Panc1 (cell line): ENCODE results near the gene ISYNA1. TPM values are rescaled to one million over a fixed set of nuclear protein-coding genes. Genes with fewer than 3 reads are reported as not detected.

Experiments used
- ATAC-seq: fragments of 200-7000 bp; cut with Tn5 transposase; 2 replicates; pipeline ENCODE4 v1.9.1; 2020; ENCODE audit warnings: mild to moderate bottlenecking, moderate library complexity
- BruUV-seq: library from RNA; stranded (reverse); fragments of 400-500 nt; replicated peaks from 2 replicates; lab custom pipeline; 2021; lab: Mats Ljungman, UMichigan
- CTCF ChIA-PET: fragments of 300-600 bp; sonication (Branson Sonifier 250); formaldehyde crosslinking; loops from one replicate; lab custom pipeline; 2022; ENCODE audit warnings: antibody characterized with exemption; lab: Charles Lee
- POLR2A ChIA-PET: fragments of 300-600 bp; sonication (Branson Sonifier 250); formaldehyde crosslinking; loops from one replicate; lab custom pipeline; 2022; ENCODE audit warnings: antibody characterized with exemption; lab: Charles Lee
- DNase-seq: peaks from one replicate; pipeline ENCODE4 v3.0.0-alpha.2; 2010; ENCODE audit warnings: low read depth, low spot score
- H3K27ac ChIP-seq: 2 replicates; pipeline ENCODE4 v1.5.1; 2011; ENCODE audit warnings: mild to moderate bottlenecking, low read length, inconsistent platforms
- H3K27me3 ChIP-seq: fragments of 200-500 bp; sonication (Bioruptor generic); 2 replicates; pipeline ENCODE4 v1.6.0; 2014; ENCODE audit warnings: low read length, inconsistent platforms; ENCODE audit not compliant: control insufficient read depth, insufficient read depth
- H3K36me3 ChIP-seq: fragments of 200-500 bp; sonication (Bioruptor generic); 2 replicates; pipeline ENCODE4 v1.5.1; 2014; ENCODE audit warnings: inconsistent platforms, mild to moderate bottlenecking, low read length, moderate library complexity; ENCODE audit not compliant: control insufficient read depth, insufficient read depth
- H3K4me1 ChIP-seq: 2 replicates; pipeline ENCODE4 v1.5.1; 2011; ENCODE audit warnings: inconsistent platforms, mild to moderate bottlenecking, low read length, moderate library complexity; ENCODE audit not compliant: control insufficient read depth, insufficient read depth
- H3K4me3 ChIP-seq, 2 experiments: 2 replicates each; pipeline ENCODE4 v1.5.1; 2011 to 2012; ENCODE audit warnings: low read depth in 2 of 2, low read length in 2 of 2, mild to moderate bottlenecking in 2 of 2, inconsistent platforms in 1 of 2, moderate library complexity in 1 of 2
- H3K9me3 ChIP-seq: fragments of 200-500 bp; sonication (Bioruptor generic); 2 replicates; pipeline ENCODE4 v1.5.1; 2014; ENCODE audit warnings: low read depth, mild to moderate bottlenecking, inconsistent platforms, low read length, moderate library complexity; ENCODE audit not compliant: control insufficient read depth, insufficient read depth
- CTCF ChIP-seq: fragments of 450-650 bp; IDR thresholded peaks from 2 replicates; pipeline ENCODE4 v1.5.1; 2017; ENCODE audit warnings: mild to moderate bottlenecking
- POLR2AphosphoS5 ChIP-seq: IDR thresholded peaks from 2 replicates; pipeline ENCODE4 v1.6.1; 2012; ENCODE audit warnings: mild to moderate bottlenecking, low read depth, low read length, moderate library complexity
- REST ChIP-seq, 2 experiments: IDR thresholded peaks; 2 replicates each; pipeline ENCODE4 v1.6.1; 2011 to 2012; ENCODE audit warnings: low read depth in 2 of 2, control low read depth in 1 of 2, low read length in 1 of 2, mild to moderate bottlenecking in 1 of 2, moderate library complexity in 1 of 2; ENCODE audit not compliant: insufficient read depth in 1 of 2
- SIN3A ChIP-seq: IDR thresholded peaks from 2 replicates; pipeline ENCODE4 v1.6.1; 2012; ENCODE audit warnings: low read depth, mild to moderate bottlenecking, low read length, moderate library complexity, borderline replicate concordance; ENCODE audit not compliant: insufficient read depth
- TCF7L2 ChIP-seq: IDR thresholded peaks from 2 replicates; pipeline ENCODE4 v1.6.1; 2011; ENCODE audit warnings: mild to moderate bottlenecking, low read depth, low read length, inconsistent platforms
- in situ Hi-C: cut with HindIII; loops from 2 replicates; pipeline ENCODE4 v1.10.0; 2016; ENCODE audit warnings: low sequenced_read_pairs, low pct_unique_long_range_greater_than_20kb
- intact Hi-C: fragments of 100-400 bp; cut with micrococcal nuclease; formaldehyde crosslinking; loops from one replicate; pipeline ENCODE4 v1.10.0; 2022; ENCODE audit not compliant: unreplicated experiment
- total RNA-seq: library from RNA; stranded (reverse); gene quantifications from one replicate; pipeline ENCODE4 v1.2.1, GENCODE V29; 2021; ENCODE audit not compliant: unreplicated experiment

Gene ISYNA1
- total RNA-seq, 1 experiment from 2014 or later = 351 TPM

- in situ Hi-C loops = no loop called here
- BruUV-seq = TSS peak; percentile 58
- ChIA-PET CTCF (no interaction called here), POLR2A (interaction anchor here (0.5 to 0.6 kb wide), 2 partner anchors 35 to 114 kb away, joined by 3 read pairs; no protein-coding TSS in a partner anchor)
- Histone ChIP-seq H3K27ac (no peak overlapping the region), H3K27me3 (no peaks in the 10 kb centered on the region), H3K9me3 (no peaks in the 10 kb centered on the region), H3K4me3 (no peak overlapping the region), H3K4me1 (peaks cover 20% of the 10 kb centered on the region), H3K36me3 (no peaks in the 10 kb centered on the region)
- DNase-seq (no peak), ATAC-seq (no peak)
- TF ChIP-seq SIN3A = no peak
- TF ChIP-seq TCF7L2 = no peak
- TF ChIP-seq REST (IDR thresholded peaks at IDR 0.05; ENCODE audit: insufficient read depth in 1 of 2, low read depth in 2 of 2, low read length in 1 of 2) = no peak
- TF ChIP-seq POLR2AphosphoS5 = no peak
- TF ChIP-seq CTCF = no peak
- intact Hi-C loops = no loop called here
Observed at GRCh38 chr19:18481505-18482222, 43.7 kb upstream of the ISYNA1 start.

GRCh38 chr19:18480006-18480691 lies 42.2 kb upstream of the ISYNA1 start:
- no peak for TF ChIP-seq SIN3A
- H3K4me1 ChIP-seq = peaks cover 24% of the 10 kb centered on the region
- in situ Hi-C loops = no loop called here
- CTCF ChIA-PET = interaction anchor here (0.7 kb wide), 1 partner anchor 9 kb away, joined by 4 read pairs; no protein-coding TSS in a partner anchor
- H3K27ac ChIP-seq = no peak overlapping the region
- no TSS peak for BruUV-seq
- no peak overlapping the region for H3K4me3 ChIP-seq
- intact Hi-C loops = no loop called here
- ATAC-seq = no peak
- H3K36me3 ChIP-seq = no peaks in the 10 kb centered on the region
- DNase-seq = no peak
- no peaks in the 10 kb centered on the region for H3K27me3 ChIP-seq
- POLR2A ChIA-PET = interaction anchor here (0.7 kb wide), 1 partner anchor 90 kb away, joined by 3 read pairs; no protein-coding TSS in a partner anchor
- H3K9me3 ChIP-seq = no peaks in the 10 kb centered on the region
